GM12878 (cell line): ENCODE results near the gene MUTYH. TPM values are rescaled to one million over a fixed set of nuclear protein-coding genes. Genes with fewer than 3 reads are reported as not detected.

ENCODE experiments used
- BCL11A ChIP-seq: IDR thresholded peaks from 2 replicates; pipeline ENCODE4 v1.6.1; 2011; ENCODE audit warnings: low read depth, low read length
- EGR1 ChIP-seq, 2 experiments: IDR thresholded peaks; 1 replicate in 1 of 2; 2 replicates in 1 of 2; pipeline ENCODE4 v1.6.1; 2011 to 2012; ENCODE audit warnings: low read depth in 2 of 2, low read length in 2 of 2, borderline replicate concordance in 1 of 2, mild to moderate bottlenecking in 1 of 2, moderate library complexity in 1 of 2
- EP300 ChIP-seq, 2 experiments: fragments of 150-350 bp in 1 of 2; IDR thresholded peaks; 2 replicates each; pipeline ENCODE4 v1.6.1; 2011 to 2012; ENCODE audit warnings: low read depth in 2 of 2, low read length in 2 of 2, borderline replicate concordance in 1 of 2, improper control_type of control experiment in 1 of 2, inconsistent platforms in 1 of 2; ENCODE audit not compliant: control insufficient read depth in 1 of 2
- NFIC ChIP-seq: IDR thresholded peaks from 2 replicates; pipeline ENCODE4 v1.6.1; 2012; ENCODE audit warnings: low read depth, mild to moderate bottlenecking, inconsistent platforms, low read length, moderate library complexity
- NR2C2 ChIP-seq: IDR thresholded peaks from 2 replicates; pipeline ENCODE4 v1.6.1; 2011; ENCODE audit warnings: borderline replicate concordance, low read depth; ENCODE audit not compliant: control insufficient read depth, insufficient read length
- POU2F2 ChIP-seq: IDR thresholded peaks from 3 replicates; pipeline ENCODE4 v1.6.1; 2011; ENCODE audit warnings: low read depth, mild to moderate bottlenecking, low read length, borderline replicate concordance
- RELA ChIP-seq: fragments of 450-650 bp; IDR thresholded peaks from 2 replicates; pipeline ENCODE4 v1.8.0; 2014; ENCODE audit warnings: borderline replicate concordance; ENCODE audit not compliant: partially characterized antibody
- RUNX3 ChIP-seq: IDR thresholded peaks from 2 replicates; pipeline ENCODE4 v1.6.1; 2012; ENCODE audit warnings: low read length, inconsistent platforms
- SIN3A ChIP-seq: IDR thresholded peaks from 2 replicates; pipeline ENCODE4 v1.6.1; 2012; ENCODE audit warnings: low read depth, low read length, improper control_type of control experiment
- SMAD5 ChIP-seq: IDR thresholded peaks from 2 replicates; pipeline ENCODE4 v1.6.1; 2016; ENCODE audit warnings: antibody characterized with exemption, low read depth
- polyA plus RNA-seq, 11 experiments: library from polyadenylated mRNA; depleted of rRNA in 4 of 11; unstranded in 6 of 11; stranded (reverse) in 5 of 11; fragments of >200 nt; fragmentation: Nextera tagmentation in 4 of 11; fragmentation: Illumina TruSeq in 1 of 11; extraction: Ambion mirVana in 4 of 11; extraction: Trizol in 1 of 11; gene quantifications; 1 replicate in 1 of 11; 2 replicates in 10 of 11; pipeline versions ENCODE4 v1.2.1 to v1.2.3, GENCODE V29; 2011 to 2016; ENCODE audit warnings: inconsistent platforms in 2 of 11, missing spikeins in 2 of 11, low read depth in 1 of 11
- total RNA-seq, 4 experiments: library from RNA; depleted of rRNA in 3 of 4; stranded (reverse); fragments of >200 nt in 3 of 4; fragmentation: Illumina TruSeq in 1 of 4; extraction: Trizol in 1 of 4; gene quantifications; 2 replicates each; pipeline versions ENCODE4 v1.2.1 to v1.2.3, GENCODE V29; 2013 to 2021
- TF ChIP-seq, protein P1 (sequence below): fragments of 450-650 bp; conservative IDR thresholded peaks from 2 replicates; pipeline ENCODE4 v1.6.1; 2017; ENCODE audit warnings: mild to moderate bottlenecking, moderate library complexity
- TF ChIP-seq, protein P2 (sequence below), 3 experiments: IDR thresholded peaks in 2 of 3; conservative IDR thresholded peaks in 1 of 3; 2 replicates each; pipeline ENCODE4 v1.5.1; 2011; ENCODE audit warnings: low read depth in 3 of 3, low read length in 3 of 3, mild to moderate bottlenecking in 3 of 3, control low read depth in 2 of 3, moderate library complexity in 2 of 3, inconsistent platforms in 1 of 3, mixed read lengths in 1 of 3; ENCODE audit not compliant: control insufficient read depth in 2 of 3, insufficient read depth in 1 of 3; ENCODE audit errors: extremely low read depth in 1 of 3
- TF ChIP-seq, protein P3 (sequence below): IDR thresholded peaks from 2 replicates; pipeline ENCODE4 v1.6.1; 2012; ENCODE audit warnings: low read length, inconsistent platforms

MUTYH gene
- total and polyA plus RNA-seq, 10 of the 15 experiments (the other 5 are each of a cell fraction or from before 2014, with no cell fraction given), result 2.5 to 42.0 (median 30.0) TPM

DNA sequence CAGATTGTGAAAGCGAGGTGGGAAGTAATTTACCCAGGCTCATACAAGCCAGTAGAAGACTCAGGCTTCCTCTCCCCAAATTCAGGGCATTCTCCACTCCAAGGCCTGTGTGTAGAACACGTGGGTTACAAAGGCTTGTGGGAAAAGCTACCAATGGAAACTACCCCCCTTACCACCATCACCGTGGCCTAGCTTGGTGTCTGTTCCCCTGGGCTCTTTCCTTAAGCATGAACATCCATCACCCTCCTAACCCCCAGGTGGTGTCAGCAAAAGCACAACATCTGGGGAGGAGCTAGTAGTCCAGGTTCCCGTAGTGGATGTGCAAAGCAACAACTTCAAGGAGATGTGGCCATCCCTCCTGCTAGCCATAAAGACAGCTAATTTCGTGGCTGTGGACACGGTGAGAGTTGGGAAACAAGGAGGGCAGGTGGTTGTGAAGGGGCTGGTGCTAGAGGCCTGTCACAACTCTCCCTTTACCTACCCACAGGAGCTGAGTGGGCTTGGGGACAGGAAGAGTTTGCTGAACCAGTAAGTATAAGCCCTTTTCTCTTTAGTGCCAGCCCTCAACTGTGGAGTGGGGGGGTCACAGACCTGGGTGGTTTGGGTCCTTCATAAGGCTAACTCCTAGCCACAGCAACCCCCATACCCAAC is 701 bp upstream of the MUTYH start (continued):
- TF ChIP-seq EGR1 (IDR thresholded peaks at IDR 0.05; ENCODE audit: borderline replicate concordance in 1 of 2, low read depth in 2 of 2, low read length in 2 of 2) (no peak), POU2F2 (no peak), SIN3A (no peak), EP300 (IDR thresholded peaks at IDR 0.05; ENCODE audit: borderline replicate concordance in 1 of 2, control insufficient read depth in 1 of 2, low read depth in 2 of 2, low read length in 2 of 2) (no peak), NR2C2 (no peak), RELA (no peak), BCL11A (no peak), RUNX3 (peak; percentile 13; the same call in 1 of the 2 replicates), NFIC (no peak), SMAD5 (peak; percentile 70)
- TF ChIP-seq, protein P1, sequence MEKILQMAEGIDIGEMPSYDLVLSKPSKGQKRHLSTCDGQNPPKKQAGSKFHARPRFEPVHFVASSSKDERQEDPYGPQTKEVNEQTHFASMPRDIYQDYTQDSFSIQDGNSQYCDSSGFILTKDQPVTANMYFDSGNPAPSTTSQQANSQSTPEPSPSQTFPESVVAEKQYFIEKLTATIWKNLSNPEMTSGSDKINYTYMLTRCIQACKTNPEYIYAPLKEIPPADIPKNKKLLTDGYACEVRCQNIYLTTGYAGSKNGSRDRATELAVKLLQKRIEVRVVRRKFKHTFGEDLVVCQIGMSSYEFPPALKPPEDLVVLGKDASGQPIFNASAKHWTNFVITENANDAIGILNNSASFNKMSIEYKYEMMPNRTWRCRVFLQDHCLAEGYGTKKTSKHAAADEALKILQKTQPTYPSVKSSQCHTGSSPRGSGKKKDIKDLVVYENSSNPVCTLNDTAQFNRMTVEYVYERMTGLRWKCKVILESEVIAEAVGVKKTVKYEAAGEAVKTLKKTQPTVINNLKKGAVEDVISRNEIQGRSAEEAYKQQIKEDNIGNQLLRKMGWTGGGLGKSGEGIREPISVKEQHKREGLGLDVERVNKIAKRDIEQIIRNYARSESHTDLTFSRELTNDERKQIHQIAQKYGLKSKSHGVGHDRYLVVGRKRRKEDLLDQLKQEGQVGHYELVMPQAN, result no peak
- TF ChIP-seq, protein P2, sequence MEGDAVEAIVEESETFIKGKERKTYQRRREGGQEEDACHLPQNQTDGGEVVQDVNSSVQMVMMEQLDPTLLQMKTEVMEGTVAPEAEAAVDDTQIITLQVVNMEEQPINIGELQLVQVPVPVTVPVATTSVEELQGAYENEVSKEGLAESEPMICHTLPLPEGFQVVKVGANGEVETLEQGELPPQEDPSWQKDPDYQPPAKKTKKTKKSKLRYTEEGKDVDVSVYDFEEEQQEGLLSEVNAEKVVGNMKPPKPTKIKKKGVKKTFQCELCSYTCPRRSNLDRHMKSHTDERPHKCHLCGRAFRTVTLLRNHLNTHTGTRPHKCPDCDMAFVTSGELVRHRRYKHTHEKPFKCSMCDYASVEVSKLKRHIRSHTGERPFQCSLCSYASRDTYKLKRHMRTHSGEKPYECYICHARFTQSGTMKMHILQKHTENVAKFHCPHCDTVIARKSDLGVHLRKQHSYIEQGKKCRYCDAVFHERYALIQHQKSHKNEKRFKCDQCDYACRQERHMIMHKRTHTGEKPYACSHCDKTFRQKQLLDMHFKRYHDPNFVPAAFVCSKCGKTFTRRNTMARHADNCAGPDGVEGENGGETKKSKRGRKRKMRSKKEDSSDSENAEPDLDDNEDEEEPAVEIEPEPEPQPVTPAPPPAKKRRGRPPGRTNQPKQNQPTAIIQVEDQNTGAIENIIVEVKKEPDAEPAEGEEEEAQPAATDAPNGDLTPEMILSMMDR (IDR thresholded peaks at IDR 0.05 in 2 of 3, conservative IDR thresholded peaks at IDR 0.05 in 1 of 3; ENCODE audit: control insufficient read depth in 2 of 3, extremely low read depth in 1 of 3, insufficient read depth in 1 of 3, low read depth in 3 of 3, low read length in 3 of 3), result peak in 1 of 3 experiments; percentile 29; a peak in 2 of 6 replicates
- TF ChIP-seq, protein P3, sequence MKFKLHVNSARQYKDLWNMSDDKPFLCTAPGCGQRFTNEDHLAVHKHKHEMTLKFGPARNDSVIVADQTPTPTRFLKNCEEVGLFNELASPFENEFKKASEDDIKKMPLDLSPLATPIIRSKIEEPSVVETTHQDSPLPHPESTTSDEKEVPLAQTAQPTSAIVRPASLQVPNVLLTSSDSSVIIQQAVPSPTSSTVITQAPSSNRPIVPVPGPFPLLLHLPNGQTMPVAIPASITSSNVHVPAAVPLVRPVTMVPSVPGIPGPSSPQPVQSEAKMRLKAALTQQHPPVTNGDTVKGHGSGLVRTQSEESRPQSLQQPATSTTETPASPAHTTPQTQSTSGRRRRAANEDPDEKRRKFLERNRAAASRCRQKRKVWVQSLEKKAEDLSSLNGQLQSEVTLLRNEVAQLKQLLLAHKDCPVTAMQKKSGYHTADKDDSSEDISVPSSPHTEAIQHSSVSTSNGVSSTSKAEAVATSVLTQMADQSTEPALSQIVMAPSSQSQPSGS, result no peak
